Ecto neural progenitor cell (in vitro differentiated cells): ENCODE results near the gene KLRD1.
"Not testable (repeated sequence)": the region's sequence is repeated elsewhere in the genome, so short reads cannot be mapped to it uniquely, and the experiment has no call there.

Experiments used
- DNase-seq: peaks from one replicate; pipeline ENCODE4 v3.0.0-alpha.2; 2018; ENCODE audit warnings: low spot score

KLRD1 gene

GRCh38 chr12:10338470-10338869, 30.8 kb downstream of the KLRD1 start:
- not testable (repeated sequence) for DNase-seq

DNA sequence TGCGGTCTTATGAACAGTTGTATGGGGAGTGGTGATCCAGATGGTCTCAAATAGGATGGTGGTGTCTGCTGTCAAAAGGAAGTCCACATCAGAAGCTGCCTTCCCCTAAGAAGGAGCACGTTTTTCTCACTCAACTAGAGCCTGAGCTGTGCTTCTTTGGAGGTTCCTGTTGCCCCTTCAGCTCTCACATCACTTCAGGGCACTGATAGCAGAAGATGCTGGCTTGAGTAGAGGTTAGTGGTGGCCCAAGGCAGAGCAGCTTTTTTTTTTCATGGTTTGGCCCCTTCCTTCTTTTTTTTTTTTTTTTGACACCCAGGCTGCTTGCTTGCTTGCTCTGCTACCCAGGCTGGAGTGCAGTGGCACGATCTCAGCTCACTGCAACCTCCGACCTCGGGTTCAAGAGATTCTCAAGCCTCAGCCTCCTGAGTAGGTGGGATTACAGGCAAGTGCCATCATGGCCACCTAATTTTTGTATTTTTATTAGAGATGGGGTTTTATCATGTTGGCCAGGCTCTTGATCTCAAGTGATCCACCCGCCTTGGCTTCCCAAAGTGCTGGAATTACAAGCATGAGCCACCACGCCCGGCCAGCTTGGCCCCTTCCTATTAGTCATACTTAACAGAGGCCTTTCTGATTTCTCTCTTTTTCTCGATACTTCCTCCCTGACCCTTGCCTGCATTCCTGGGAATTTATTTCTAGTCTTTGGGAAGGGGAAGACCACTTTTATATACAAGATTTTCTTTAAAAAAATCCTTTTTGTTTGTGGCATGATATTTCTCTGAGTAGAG, 31.6 kb downstream of the KLRD1 start:
- no peak for DNase-seq

- not testable (repeated sequence) for DNase-seq
Measured at GRCh38 chr12:10340946-10341345, 33.3 kb downstream of the KLRD1 start.

- no peak for DNase-seq
Measured at GRCh38 chr12:10341892-10342509, 34.3 kb downstream of the KLRD1 start.

DNA sequence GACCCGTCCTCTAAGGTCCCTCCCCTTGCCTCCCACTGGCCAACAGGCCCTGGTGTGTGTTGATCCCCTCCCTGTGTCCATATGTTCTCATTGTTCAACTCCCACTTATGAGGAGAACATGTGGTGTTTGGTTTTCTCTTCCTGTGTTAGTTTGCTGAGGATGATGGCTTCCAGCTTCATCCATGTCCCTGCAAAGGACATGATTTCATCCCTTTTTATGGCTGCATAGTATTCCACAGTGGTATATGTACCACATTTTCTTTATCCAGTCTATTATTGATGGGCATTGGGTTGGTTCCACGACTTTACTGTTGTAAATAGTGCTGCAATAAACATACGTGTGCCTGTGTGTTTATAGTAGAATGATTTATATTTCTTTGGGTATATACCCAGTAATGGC, 43.8 kb downstream of the KLRD1 start:
- not testable (repeated sequence) for DNase-seq

- no peak for DNase-seq
Measured at GRCh38 chr12:10354071-10354470, 46.4 kb downstream of the KLRD1 start.

GRCh38 chr12:10354502-10354901, 46.8 kb downstream of the KLRD1 start:
- no peak for DNase-seq

DNA sequence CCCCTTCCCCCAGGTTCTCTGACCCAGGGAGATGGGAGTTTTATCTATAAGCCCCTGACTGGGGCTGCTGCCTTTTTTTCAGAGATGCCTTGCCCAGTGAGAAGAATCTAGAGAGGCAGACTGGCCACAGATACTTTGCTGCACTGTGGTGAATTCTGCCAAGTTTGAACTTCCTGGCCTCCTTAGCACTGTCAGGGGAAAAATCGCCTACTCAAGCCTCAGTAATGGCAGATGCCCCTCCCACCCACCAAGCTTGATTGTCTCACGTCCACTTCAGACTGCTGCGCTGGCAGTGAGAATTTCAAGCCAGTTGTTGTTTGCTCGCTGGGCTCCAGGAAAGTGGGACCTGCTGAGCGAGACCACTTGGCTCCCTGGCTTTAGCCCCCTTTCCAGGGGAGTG, 50.5 kb downstream of the KLRD1 start:
- DNase-seq = no peak

DNA sequence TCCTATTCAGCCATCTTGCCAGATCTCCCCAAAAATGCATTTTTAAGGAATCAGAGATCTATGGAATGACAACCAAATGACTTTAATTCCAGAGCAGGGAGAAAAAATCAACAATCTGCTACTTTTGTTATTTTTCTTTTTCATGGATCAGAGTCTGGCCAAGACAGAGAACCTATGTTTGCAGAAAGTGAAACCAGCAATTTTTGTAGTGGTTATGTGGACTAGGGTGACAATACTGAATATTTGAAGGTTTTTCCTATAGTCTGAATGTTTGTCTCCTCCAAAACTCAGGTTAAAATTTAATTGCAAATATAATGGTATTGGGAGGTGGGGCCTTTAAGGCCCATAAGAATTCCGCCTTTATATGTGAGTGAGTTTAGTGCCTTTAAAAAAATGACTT, 51.3 kb downstream of the KLRD1 start:
- no peak for DNase-seq

DNA sequence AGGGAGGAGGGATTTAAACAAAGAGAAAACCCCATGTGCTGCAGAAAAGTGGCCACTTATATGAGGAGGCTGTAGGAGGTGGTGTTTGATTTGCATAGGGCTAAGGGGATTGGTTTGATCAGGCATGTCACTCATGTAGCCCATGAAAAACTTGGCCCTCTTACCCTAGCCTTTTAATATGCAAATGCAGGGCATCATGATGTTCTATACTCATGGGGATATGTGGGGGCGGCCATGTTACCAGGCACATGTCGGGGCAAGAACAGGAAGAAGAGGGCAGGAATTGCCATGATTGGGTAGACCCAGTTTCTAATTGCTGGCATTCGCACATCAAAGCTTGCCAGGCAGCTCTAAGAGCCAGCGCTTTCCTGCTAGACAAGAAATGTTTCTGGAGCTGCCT, 53.4 kb downstream of the KLRD1 start:
- no peak for DNase-seq

GRCh38 chr12:10361622-10362021, 54.0 kb downstream of the KLRD1 start:
- no peak for DNase-seq

GRCh38 chr12:10362325-10362724, 54.7 kb downstream of the KLRD1 start:
- DNase-seq = no peak

- DNase-seq = no peak
Measured at GRCh38 chr12:10362828-10363657, 55.4 kb downstream of the KLRD1 start.

GRCh38 chr12:10363658-10363913, 55.9 kb downstream of the KLRD1 start:
- DNase-seq = no peak

- DNase-seq = peak; percentile 61
Measured at GRCh38 chr12:10363914-10364814, 56.5 kb downstream of the KLRD1 start.

GRCh38 chr12:10364815-10365622, 57.3 kb downstream of the KLRD1 start:
- DNase-seq = peak; percentile 53

DNA sequence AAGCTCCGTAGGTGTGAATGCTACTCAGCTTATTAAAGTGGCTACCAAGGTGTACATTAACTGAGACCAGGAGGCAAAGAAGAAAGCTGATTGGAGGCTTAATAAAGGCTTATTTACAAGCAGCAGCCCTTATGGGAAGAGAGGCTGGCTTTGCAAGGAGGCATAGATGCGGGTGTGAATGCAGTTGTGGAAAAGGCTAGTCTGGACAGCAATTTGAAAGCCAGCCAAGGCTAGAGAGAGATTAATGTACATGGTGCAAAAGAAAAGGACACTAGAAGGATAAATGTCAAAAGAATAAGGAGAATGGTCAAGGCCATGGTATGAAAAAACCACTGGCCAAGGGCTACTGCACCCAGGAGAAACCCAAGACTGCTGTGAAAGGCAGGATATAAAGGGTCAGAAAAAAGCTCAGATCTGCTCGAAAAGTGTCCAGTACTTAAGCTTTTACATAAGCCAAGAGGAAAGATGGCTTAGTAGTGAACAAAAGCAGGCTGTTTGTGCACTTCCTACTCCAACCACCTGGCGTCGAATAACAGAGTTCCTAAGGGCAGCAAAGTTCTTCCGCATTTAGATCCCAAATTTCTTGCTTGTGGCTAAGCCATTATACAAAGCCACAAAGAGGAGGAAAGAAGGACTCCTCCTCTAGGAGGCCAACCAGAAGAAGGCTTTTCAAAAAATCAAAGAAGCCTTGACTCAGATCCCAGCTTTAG, 58.2 kb downstream of the KLRD1 start:
- DNase-seq = no peak

- no peak for DNase-seq
Measured at GRCh38 chr12:10366875-10367274, 59.2 kb downstream of the KLRD1 start.

- not testable (repeated sequence) for DNase-seq
Measured at GRCh38 chr12:10367714-10368113, 60.0 kb downstream of the KLRD1 start.
